ENCODE measurements around the gene KIF1A. TPM values are rescaled to one million over a fixed set of nuclear protein-coding genes. Genes with fewer than 3 reads are reported as not detected.

KIF1A gene
- total RNA-seq, 2 experiments from 2014 or later: not detected

DNA sequence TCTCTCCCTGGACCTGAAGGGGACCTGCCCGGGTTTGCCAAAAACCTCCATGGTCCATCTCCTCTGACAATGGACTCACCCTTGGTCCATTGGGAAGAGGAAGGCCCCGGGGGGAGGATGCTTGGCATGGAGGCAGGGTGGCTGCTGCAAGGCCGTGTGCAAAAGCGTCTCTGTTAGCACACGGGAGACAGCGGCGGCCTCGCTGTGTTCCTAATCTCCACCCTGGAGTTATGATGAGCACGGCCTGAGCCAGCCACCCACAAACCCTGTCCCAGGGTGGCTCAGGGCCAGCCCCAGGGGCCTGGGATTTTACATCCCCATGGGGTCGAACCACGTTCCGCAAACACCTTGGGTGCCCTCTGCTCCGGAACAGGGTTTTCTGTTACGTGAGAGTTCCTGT, 92.6 kb downstream of the KIF1A start:
- ChIA-PET CTCF (no interaction called here), POLR2A (no interaction called here)
- Histone ChIP-seq H3K4me3 (ENCODE audit: low read length) (no peak overlapping the region), H3K36me3 (ENCODE audit: insufficient read depth, low read length) (no peaks in the 10 kb centered on the region), H3K9me3 (ENCODE audit: control insufficient read depth in 1 of 2, insufficient read depth in 1 of 2, low read length in 2 of 2) (no peaks in the 10 kb centered on the region), H3K4me1 (ENCODE audit: insufficient read depth, low read length) (no peaks in the 10 kb centered on the region), H3K27me3 (ENCODE audit: control insufficient read depth in 1 of 2, insufficient read depth in 2 of 2, low read length in 2 of 2) (no peaks in the 10 kb centered on the region), H3K27ac (ENCODE audit: low read depth in 1 of 2, low read length in 2 of 2) (no peak overlapping the region)
- intact Hi-C loops (cut with DNase I, micrococcal nuclease): no loop called here
- no peak overlapping the region for H3K4me3 Mint-ChIP-seq
- H3K27ac Mint-ChIP-seq: no peak overlapping the region
- no peaks in the 10 kb centered on the region for H3K4me1 Mint-ChIP-seq (ENCODE audit: low read depth)
- DNase-seq: no peak
- peaks cover 5% of the 10 kb centered on the region for H3K27me3 Mint-ChIP-seq
- no peaks in the 10 kb centered on the region for H3K9me3 Mint-ChIP-seq
- no peak for ATAC-seq (ENCODE audit: poor library complexity)
- no peaks in the 10 kb centered on the region for H3K36me3 Mint-ChIP-seq (ENCODE audit: low read depth)
- no peak for TF ChIP-seq CTCF (IDR thresholded peaks at IDR 0.05)

GRCh38 chr2:240726876-240727275, 93.1 kb downstream of the KIF1A start:
- H3K4me1 Mint-ChIP-seq (ENCODE audit: low read depth): no peaks in the 10 kb centered on the region
- TF ChIP-seq CTCF (IDR thresholded peaks at IDR 0.05): no peak
- DNase-seq (no peak), ATAC-seq (ENCODE audit: poor library complexity) (no peak)
- H3K4me3 Mint-ChIP-seq: no peak overlapping the region
- no peak overlapping the region for H3K27ac Mint-ChIP-seq
- H3K27me3 Mint-ChIP-seq: peaks cover 5% of the 10 kb centered on the region
- H3K9me3 Mint-ChIP-seq: no peaks in the 10 kb centered on the region
- intact Hi-C loops (cut with DNase I, micrococcal nuclease): no loop called here
- no peaks in the 10 kb centered on the region for H3K36me3 Mint-ChIP-seq (ENCODE audit: low read depth)
- Histone ChIP-seq H3K27me3 (ENCODE audit: control insufficient read depth in 1 of 2, insufficient read depth in 2 of 2, low read length in 2 of 2) (no peaks in the 10 kb centered on the region), H3K36me3 (ENCODE audit: insufficient read depth, low read length) (no peaks in the 10 kb centered on the region), H3K27ac (ENCODE audit: low read depth in 1 of 2, low read length in 2 of 2) (no peak overlapping the region), H3K9me3 (ENCODE audit: control insufficient read depth in 1 of 2, insufficient read depth in 1 of 2, low read length in 2 of 2) (no peaks in the 10 kb centered on the region), H3K4me3 (ENCODE audit: low read length) (no peak overlapping the region), H3K4me1 (ENCODE audit: insufficient read depth, low read length) (no peaks in the 10 kb centered on the region)
- POLR2A ChIA-PET: no interaction called here
- CTCF ChIA-PET: no interaction called here

DNA sequence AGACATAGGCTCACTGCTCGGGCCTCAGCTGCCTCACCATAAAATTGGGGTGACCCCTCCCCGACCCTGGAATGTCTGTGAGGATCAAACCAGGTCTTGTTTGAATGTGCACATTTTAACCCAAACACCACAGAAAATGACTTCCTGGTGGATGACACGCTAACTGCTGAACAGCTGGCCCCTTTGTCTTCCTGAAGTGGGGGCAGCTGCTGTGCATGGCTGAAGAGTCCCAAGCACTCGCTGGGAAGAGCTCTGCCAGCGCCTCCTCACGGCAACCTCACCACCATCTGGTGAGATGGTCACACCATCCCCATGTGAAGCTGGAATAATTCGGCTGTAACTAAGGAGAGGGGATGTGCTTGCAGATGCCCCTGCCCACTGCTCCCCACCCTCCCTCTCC, 94.3 kb downstream of the KIF1A start:
- no peaks in the 10 kb centered on the region for H3K4me1 ChIP-seq (ENCODE audit: insufficient read depth, low read length)
- ChIA-PET POLR2A (no interaction called here), CTCF (no interaction called here)
- no peak overlapping the region for H3K27ac Mint-ChIP-seq
- H3K4me3 Mint-ChIP-seq: no peak overlapping the region
- TF ChIP-seq CTCF (IDR thresholded peaks at IDR 0.05): no peak
- H3K36me3 Mint-ChIP-seq (ENCODE audit: low read depth): no peaks in the 10 kb centered on the region
- intact Hi-C loops (cut with DNase I, micrococcal nuclease): no loop called here
- ATAC-seq (ENCODE audit: poor library complexity): no peak
- H3K9me3 Mint-ChIP-seq: no peaks in the 10 kb centered on the region
- no peak for DNase-seq
- no peaks in the 10 kb centered on the region for H3K4me1 Mint-ChIP-seq (ENCODE audit: low read depth)
- H3K27me3 ChIP-seq (ENCODE audit: control insufficient read depth in 1 of 2, insufficient read depth in 2 of 2, low read length in 2 of 2): no peaks in the 10 kb centered on the region
- H3K27ac ChIP-seq (ENCODE audit: low read depth in 1 of 2, low read length in 2 of 2): no peak overlapping the region
- H3K27me3 Mint-ChIP-seq: peaks cover 5% of the 10 kb centered on the region
- no peaks in the 10 kb centered on the region for H3K9me3 ChIP-seq (ENCODE audit: control insufficient read depth in 1 of 2, insufficient read depth in 1 of 2, low read length in 2 of 2)
- H3K36me3 ChIP-seq (ENCODE audit: insufficient read depth, low read length): no peaks in the 10 kb centered on the region
- no peak overlapping the region for H3K4me3 ChIP-seq (ENCODE audit: low read length)
